ENCODE results near the gene TBX3.

The TBX3 gene

DNA sequence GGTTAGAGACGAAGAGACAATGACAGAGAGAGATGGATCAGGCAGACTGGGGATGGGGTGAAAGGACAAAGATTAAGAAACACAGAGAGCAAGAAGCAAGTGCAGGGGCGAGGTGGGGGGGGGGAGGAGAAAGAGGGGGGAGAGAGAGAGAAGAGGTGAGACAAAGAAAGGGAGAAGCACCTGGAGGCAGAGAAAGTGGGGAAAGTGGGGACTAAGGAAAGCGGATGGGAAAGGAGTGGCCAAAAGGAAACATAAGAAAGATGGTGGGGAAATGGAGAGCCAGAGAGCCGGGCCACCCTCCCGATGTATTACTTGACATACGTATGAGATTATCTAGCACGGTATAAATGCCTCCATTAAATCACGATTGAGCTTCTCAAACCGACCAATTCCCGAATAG is 18.5 kb upstream of the TBX3 start:
- POLR2A ChIA-PET, result no interaction called here
- Histone ChIP-seq H3K4me3 (ENCODE audit: control insufficient read depth in 1 of 7, extremely low read depth in 1 of 7, insufficient read depth in 4 of 7, low read depth in 2 of 7, low read length in 6 of 7) (no peak overlapping the region), H3K27me3 (replicated peaks in 2 of 5; ENCODE audit: control insufficient read depth in 4 of 5, insufficient read depth in 5 of 5, low read length in 4 of 5) (peaks cover 6 to 86% (median 40%) of the 10 kb centered on the region in 5 experiments), H3K9me3 (ENCODE audit: control extremely low read depth in 1 of 5, control insufficient read depth in 4 of 5, insufficient read depth in 2 of 5, low read depth in 1 of 5, low read length in 4 of 5) (no peaks in the 10 kb centered on the region), H3K27ac (ENCODE audit: insufficient read depth in 1 of 2, low read depth in 1 of 2, low read length in 2 of 2, poor library complexity in 1 of 2, severe bottlenecking in 2 of 2) (no peak overlapping the region), H3K36me3 (ENCODE audit: control insufficient read depth in 4 of 4, insufficient read depth in 4 of 4, low read length in 3 of 4) (no peaks in the 10 kb centered on the region), H3K4me1 (ENCODE audit: control extremely low read depth in 1 of 4, control insufficient read depth in 4 of 4, insufficient read depth in 4 of 4, low read length in 3 of 4) (peaks cover 0 to 6% (median 1%) of the 10 kb centered on the region in 4 experiments)
- no peak for DNase-seq
- 8% methylated on average over 7 of the region's 10 CpGs for WGBS (ENCODE audit: insufficient coverage)
- CTCF ChIA-PET, result no interaction called here

DNA sequence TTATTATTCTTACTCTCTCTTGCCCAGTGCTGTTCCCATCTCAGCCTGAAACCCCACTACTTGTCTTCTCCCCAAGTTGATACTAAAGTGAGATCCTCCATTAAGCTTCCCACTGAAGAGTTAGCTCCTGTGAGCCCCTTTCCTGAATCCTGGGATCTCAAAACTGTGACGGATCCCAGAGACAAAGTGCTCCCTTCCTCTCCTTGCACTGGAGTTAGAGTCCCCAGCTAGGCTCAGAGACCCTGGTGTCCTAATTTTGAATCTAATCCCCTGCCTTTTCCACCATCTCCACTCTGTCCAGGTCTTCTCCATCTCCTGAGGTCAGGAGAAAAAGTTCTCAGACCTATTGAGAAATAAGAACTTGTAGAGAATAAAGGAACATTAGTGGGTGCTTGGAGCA is 17.6 kb upstream of the TBX3 start:
- Histone ChIP-seq H3K9me3 (ENCODE audit: control extremely low read depth in 1 of 5, control insufficient read depth in 4 of 5, insufficient read depth in 2 of 5, low read depth in 1 of 5, low read length in 4 of 5) (no peaks in the 10 kb centered on the region), H3K27ac (ENCODE audit: insufficient read depth in 1 of 2, low read depth in 1 of 2, low read length in 2 of 2, poor library complexity in 1 of 2, severe bottlenecking in 2 of 2) (no peak overlapping the region), H3K4me1 (ENCODE audit: control extremely low read depth in 1 of 4, control insufficient read depth in 4 of 4, insufficient read depth in 4 of 4, low read length in 3 of 4) (peaks cover 0 to 6% (median 1%) of the 10 kb centered on the region in 4 experiments), H3K36me3 (ENCODE audit: control insufficient read depth in 4 of 4, insufficient read depth in 4 of 4, low read length in 3 of 4) (no peaks in the 10 kb centered on the region), H3K27me3 (replicated peaks in 2 of 5; ENCODE audit: control insufficient read depth in 4 of 5, insufficient read depth in 5 of 5, low read length in 4 of 5) (peaks cover 7 to 90% (median 42%) of the 10 kb centered on the region in 5 experiments), H3K4me3 (ENCODE audit: control insufficient read depth in 1 of 7, extremely low read depth in 1 of 7, insufficient read depth in 4 of 7, low read depth in 2 of 7, low read length in 6 of 7) (no peak overlapping the region)
- DNase-seq, result no peak
- WGBS (ENCODE audit: insufficient coverage), result 20% methylated on average over 1 of the region's 1 CpG
- POLR2A ChIA-PET, result no interaction called here
- CTCF ChIA-PET, result no interaction called here

DNA sequence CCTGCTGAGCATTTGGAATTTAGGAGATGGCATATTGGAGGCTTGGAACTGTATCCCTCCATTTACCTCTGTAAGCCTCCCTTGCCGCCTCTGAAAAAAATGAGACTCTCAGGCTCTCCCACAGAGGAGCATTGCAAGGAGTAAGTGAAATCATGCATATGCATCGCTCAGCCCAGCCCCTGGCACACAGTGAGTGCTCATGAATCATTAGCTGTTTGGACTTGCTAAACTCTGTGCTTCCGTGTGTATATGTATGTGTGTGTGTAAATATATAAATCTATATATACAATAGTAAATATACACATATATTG is 17.1 kb upstream of the TBX3 start:
- no peak overlapping the region for H3K4me3 ChIP-seq (ENCODE audit: control insufficient read depth in 1 of 7, extremely low read depth in 1 of 7, insufficient read depth in 4 of 7, low read depth in 2 of 7, low read length in 6 of 7)
- CTCF ChIA-PET, result no interaction called here
- WGBS (ENCODE audit: insufficient coverage), result 20% methylated on average over 1 of the region's 3 CpGs
- POLR2A ChIA-PET, result no interaction called here
- peaks cover 11 to 90% (median 47%) of the 10 kb centered on the region in 5 experiments for H3K27me3 ChIP-seq (replicated peaks in 2 of 5; ENCODE audit: control insufficient read depth in 4 of 5, insufficient read depth in 5 of 5, low read length in 4 of 5)
- no peak for DNase-seq
- H3K4me1 ChIP-seq (ENCODE audit: control extremely low read depth in 1 of 4, control insufficient read depth in 4 of 4, insufficient read depth in 4 of 4, low read length in 3 of 4), result peaks cover 0 to 6% (median 1%) of the 10 kb centered on the region in 4 experiments
- H3K36me3 ChIP-seq (ENCODE audit: control insufficient read depth in 4 of 4, insufficient read depth in 4 of 4, low read length in 3 of 4), result no peaks in the 10 kb centered on the region
- no peak overlapping the region for H3K27ac ChIP-seq (ENCODE audit: insufficient read depth in 1 of 2, low read depth in 1 of 2, low read length in 2 of 2, poor library complexity in 1 of 2, severe bottlenecking in 2 of 2)
- no peaks in the 10 kb centered on the region for H3K9me3 ChIP-seq (ENCODE audit: control extremely low read depth in 1 of 5, control insufficient read depth in 4 of 5, insufficient read depth in 2 of 5, low read depth in 1 of 5, low read length in 4 of 5)

DNA sequence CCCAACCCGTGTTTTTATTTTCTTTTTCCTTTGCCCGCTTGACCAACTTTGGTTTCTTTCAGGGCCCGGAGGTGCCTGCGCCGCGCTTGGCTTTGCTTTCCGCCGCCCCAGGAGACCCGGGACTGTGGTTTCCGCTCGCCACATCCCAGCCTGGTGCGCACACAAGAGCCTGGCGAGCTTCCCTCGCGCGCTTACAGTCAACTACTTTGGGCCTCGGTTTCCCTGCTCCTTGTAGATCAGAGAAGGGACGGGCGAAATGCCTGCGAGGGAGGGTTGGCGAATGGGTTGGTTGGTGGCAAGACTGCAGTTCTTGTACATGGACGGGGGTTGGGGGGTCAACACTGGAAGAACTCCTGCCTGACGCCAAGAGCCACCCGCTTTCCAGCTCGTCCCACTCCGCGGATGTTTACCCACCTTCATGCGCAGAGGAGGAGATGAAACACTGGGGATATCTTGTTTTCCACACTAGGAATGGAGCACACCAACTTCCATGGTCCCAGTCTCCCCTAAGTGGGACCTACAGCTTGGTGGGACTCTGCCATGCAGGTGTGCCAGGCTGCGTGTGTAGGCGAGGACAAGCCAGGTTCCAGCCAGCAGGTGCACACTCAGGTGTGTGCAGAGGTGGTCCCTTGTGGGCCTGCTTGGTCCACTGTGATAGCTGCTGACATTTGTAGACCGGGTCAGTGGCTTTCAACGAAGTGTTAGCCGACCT is 16.6 kb upstream of the TBX3 start:
- CTCF ChIA-PET, result no interaction called here
- POLR2A ChIA-PET, result no interaction called here

DNA sequence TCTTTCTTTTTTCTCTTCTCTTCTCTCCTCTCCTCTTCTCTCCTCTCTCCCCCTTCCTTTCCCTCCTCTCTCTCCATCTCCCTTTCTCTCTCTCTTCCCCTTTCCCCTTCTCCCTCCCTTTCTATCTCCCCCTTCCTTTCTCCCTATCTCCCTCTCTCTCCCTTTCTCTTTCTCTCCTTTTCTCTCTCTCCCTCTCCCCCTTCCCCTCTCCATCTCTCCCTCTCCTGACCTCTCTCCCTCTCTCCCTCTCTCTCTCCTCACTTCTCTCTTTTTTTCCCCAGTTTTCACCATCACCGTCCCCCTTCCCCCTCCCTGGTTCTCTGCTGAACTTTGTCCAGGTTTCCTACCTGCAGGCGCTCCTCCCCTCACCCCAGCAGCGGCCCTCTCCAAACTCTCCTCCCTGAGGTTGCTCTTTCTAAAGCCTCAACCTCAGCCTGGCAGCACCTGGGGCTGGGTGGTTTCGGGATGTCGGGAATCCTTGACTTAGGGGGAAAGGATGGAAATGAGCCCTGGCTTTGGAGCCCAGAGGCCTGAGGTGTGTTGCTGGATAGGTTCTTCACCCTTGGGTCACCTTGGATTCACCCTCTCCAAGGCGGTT is 14.7 kb upstream of the TBX3 start:
- Histone ChIP-seq H3K27me3 (replicated peaks in 2 of 5; ENCODE audit: control insufficient read depth in 4 of 5, insufficient read depth in 5 of 5, low read length in 4 of 5) (peaks cover 17 to 100% (median 55%) of the 10 kb centered on the region in 5 experiments), H3K27ac (ENCODE audit: insufficient read depth in 1 of 2, low read depth in 1 of 2, low read length in 2 of 2, poor library complexity in 1 of 2, severe bottlenecking in 2 of 2) (no peak overlapping the region), H3K4me3 (ENCODE audit: control insufficient read depth in 1 of 7, extremely low read depth in 1 of 7, insufficient read depth in 4 of 7, low read depth in 2 of 7, low read length in 6 of 7) (no peak overlapping the region), H3K4me1 (ENCODE audit: control extremely low read depth in 1 of 4, control insufficient read depth in 4 of 4, insufficient read depth in 4 of 4, low read length in 3 of 4) (peaks cover 0 to 6% (median 1%) of the 10 kb centered on the region in 4 experiments), H3K36me3 (ENCODE audit: control insufficient read depth in 4 of 4, insufficient read depth in 4 of 4, low read length in 3 of 4) (no peaks in the 10 kb centered on the region), H3K9me3 (ENCODE audit: control extremely low read depth in 1 of 5, control insufficient read depth in 4 of 5, insufficient read depth in 2 of 5, low read depth in 1 of 5, low read length in 4 of 5) (no peaks in the 10 kb centered on the region)
- CTCF ChIA-PET, result no interaction called here
- no peak for DNase-seq
- POLR2A ChIA-PET, result no interaction called here
- WGBS (ENCODE audit: insufficient coverage), result 8% methylated on average over 3 of the region's 6 CpGs

More for the DNA sequence above, 16.6 kb upstream of the TBX3 start:
- H3K9me3 ChIP-seq (ENCODE audit: control extremely low read depth in 1 of 5, control insufficient read depth in 4 of 5, insufficient read depth in 2 of 5, low read depth in 1 of 5, low read length in 4 of 5), result no peaks in the 10 kb centered on the region
- H3K4me1 ChIP-seq (ENCODE audit: control extremely low read depth in 1 of 4, control insufficient read depth in 4 of 4, insufficient read depth in 4 of 4, low read length in 3 of 4), result peaks cover 0 to 6% (median 1%) of the 10 kb centered on the region in 4 experiments
- H3K36me3 ChIP-seq (ENCODE audit: control insufficient read depth in 4 of 4, insufficient read depth in 4 of 4, low read length in 3 of 4), result no peaks in the 10 kb centered on the region
- DNase-seq, result no peak
- WGBS (ENCODE audit: insufficient coverage), result 4% methylated on average over 27 of the region's 33 CpGs
- H3K27ac ChIP-seq (ENCODE audit: insufficient read depth in 1 of 2, low read depth in 1 of 2, low read length in 2 of 2, poor library complexity in 1 of 2, severe bottlenecking in 2 of 2), result no peak overlapping the region
- H3K27me3 ChIP-seq (replicated peaks in 2 of 5; ENCODE audit: control insufficient read depth in 4 of 5, insufficient read depth in 5 of 5, low read length in 4 of 5), result peaks cover 11 to 92% (median 52%) of the 10 kb centered on the region in 5 experiments
- H3K4me3 ChIP-seq (ENCODE audit: control insufficient read depth in 1 of 7, extremely low read depth in 1 of 7, insufficient read depth in 4 of 7, low read depth in 2 of 7, low read length in 6 of 7), result no peak overlapping the region

DNA sequence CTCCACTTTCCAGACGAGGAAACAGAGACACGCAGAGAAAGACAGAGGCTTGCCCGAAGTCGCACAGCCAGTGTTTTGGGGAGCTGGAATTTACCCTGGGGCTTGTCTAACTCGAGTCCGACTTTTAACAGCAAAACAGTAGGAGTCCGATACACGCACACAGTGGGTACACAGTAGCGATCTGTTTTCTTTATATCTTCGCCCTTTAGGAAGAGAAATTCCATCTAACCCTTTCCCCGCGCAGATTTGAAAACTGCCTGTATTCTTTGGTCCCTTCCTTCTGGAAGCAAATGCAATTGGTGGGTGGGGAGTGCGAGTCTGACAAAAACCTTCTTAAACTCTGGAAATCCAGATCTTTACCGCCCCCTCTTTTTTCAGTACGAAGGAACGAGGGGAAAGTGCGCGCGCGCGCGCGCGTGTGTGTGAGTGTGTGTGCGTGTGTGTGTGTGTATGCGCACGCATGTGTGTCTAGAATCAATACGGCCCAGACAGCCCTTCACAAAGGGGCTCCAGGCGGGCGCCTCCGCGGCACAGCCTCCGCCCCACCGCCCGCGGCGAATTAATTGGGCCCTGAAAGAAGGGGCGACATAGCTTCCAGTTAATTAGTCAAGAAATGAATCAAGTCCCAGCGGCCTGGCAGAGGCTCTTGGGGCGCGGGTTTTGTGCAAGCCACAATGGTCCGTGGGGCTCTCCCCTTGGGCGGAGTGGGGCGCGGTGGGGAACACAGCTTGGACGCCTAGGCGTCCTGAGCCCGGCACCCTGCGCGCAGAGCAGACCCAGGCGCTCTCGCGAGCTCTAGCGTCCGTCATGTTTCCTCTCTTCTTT is 14.0 kb upstream of the TBX3 start:
- no peak for DNase-seq
- H3K4me1 ChIP-seq (ENCODE audit: control extremely low read depth in 1 of 4, control insufficient read depth in 4 of 4, insufficient read depth in 4 of 4, low read length in 3 of 4), result peaks cover 0 to 6% (median 1%) of the 10 kb centered on the region in 4 experiments
- peaks cover 15 to 100% (median 58%) of the 10 kb centered on the region in 5 experiments for H3K27me3 ChIP-seq (replicated peaks in 2 of 5; ENCODE audit: control insufficient read depth in 4 of 5, insufficient read depth in 5 of 5, low read length in 4 of 5)
- POLR2A ChIA-PET, result no interaction called here
- CTCF ChIA-PET, result no interaction called here
- H3K36me3 ChIP-seq (ENCODE audit: control insufficient read depth in 4 of 4, insufficient read depth in 4 of 4, low read length in 3 of 4), result no peaks in the 10 kb centered on the region
- no peaks in the 10 kb centered on the region for H3K9me3 ChIP-seq (ENCODE audit: control extremely low read depth in 1 of 5, control insufficient read depth in 4 of 5, insufficient read depth in 2 of 5, low read depth in 1 of 5, low read length in 4 of 5)
- WGBS (ENCODE audit: insufficient coverage), result 3% methylated on average over 39 of the region's 55 CpGs
- no peak overlapping the region for H3K4me3 ChIP-seq (ENCODE audit: control insufficient read depth in 1 of 7, extremely low read depth in 1 of 7, insufficient read depth in 4 of 7, low read depth in 2 of 7, low read length in 6 of 7)
- H3K27ac ChIP-seq (ENCODE audit: insufficient read depth in 1 of 2, low read depth in 1 of 2, low read length in 2 of 2, poor library complexity in 1 of 2, severe bottlenecking in 2 of 2), result no peak overlapping the region

All from common myeloid progenitor, CD34-positive (primary cell).